GM18868 (cell line): ENCODE results near the gene NTF4.

Source experiments
- ATAC-seq: cut with Tn5 transposase; IDR thresholded peaks from one replicate; pipeline ENCODE4 v1.9.1; 2021; ENCODE audit warnings: mild to moderate bottlenecking, moderate library complexity; ENCODE audit not compliant: unreplicated experiment

The NTF4 gene, protein sequence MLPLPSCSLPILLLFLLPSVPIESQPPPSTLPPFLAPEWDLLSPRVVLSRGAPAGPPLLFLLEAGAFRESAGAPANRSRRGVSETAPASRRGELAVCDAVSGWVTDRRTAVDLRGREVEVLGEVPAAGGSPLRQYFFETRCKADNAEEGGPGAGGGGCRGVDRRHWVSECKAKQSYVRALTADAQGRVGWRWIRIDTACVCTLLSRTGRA

DNA sequence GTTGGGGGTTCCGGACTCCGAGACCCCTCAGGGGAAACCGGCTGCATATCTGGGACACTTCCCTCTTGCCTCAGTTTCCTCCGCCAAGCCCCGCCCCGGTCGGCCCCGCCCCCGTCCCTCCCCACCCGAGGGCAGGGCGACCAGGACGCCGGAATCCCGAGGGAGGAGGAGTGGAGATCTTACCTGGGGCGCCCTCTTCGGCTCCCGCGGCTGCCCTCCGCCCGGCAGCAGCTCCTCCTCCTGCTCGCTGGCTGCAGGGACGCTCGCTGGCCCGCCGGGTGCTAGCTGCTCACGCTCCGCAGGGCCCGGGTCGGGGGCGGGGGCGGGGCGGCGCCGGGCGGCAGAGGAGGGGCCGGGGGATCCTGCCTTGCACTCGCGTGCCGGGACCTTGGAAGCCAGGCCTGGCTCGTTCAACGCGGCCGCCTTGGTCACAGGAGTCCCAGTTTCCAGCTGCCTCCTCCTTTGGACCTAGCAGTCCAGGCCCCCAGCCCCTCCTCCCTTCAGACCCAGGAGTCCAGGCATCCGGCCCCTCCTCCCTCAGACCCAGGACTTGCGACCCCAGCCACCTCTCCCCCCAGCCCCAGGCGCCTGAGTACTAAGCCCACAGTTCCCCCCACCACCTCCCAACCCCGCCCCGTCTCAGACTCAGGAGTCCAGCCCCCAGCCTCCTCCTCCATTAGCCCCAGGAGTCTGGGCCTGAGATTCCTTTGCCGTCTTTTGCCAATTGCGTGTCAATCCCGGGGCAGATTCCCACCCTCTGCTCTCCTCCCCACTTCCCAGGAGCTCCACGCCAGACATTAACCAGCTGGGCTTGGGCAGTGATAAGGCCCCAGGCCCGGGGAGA is at the start of gene NTF4:
NTF4 (minus strand) TSS at position 51 of the 844 bp plus-strand sequence. CDS start 2,821 bp downstream, outside the sequence.
- no peak for ATAC-seq

DNA sequence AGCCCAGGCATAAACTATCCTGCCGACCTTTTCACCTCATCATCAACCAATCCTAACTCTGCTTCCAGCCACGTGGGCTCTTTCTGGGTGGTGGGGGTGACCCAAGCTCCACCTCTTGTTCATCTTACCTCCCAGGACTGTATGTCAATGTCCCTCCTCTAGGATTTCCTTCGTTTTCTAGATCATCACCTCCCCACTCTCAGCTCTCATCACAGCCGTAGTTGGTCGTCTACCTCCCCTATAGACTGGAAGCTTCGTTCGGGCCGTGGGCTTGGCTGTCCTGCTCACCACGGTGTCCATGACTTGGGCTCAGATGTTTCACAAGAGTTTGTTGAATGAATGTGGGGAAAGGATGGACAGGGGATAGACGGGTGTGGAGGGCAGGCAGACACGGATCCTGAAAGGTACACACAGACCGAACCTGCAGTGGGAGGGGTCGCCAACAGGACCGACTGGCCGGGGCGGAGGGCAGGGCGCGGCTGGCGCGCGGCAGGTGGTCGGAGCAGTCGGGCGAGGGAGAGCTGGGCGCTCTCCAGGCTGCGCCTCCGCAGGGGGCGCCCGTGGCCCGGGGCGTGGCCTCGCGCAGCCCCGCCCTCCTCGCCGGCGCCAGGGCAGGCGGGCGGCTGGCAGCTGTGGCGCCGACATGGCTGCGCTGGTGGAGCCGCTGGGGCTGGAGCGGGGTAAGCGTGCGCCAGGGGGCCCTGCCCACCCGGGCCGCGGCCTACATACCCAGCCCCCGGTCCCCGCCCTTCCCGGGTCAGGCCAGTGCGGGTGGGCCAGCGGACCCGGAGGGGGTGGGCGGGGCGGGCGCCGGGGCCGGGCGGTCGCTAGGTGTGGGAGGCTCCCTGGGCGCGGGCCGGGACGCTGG is 49.4 kb upstream of the NTF4 start, which contains the start of gene LIN7B:
LIN7B (plus strand) TSS at position 609 of the 868 bp plus-strand sequence; CDS start at position 644, 35 bp downstream.
- ATAC-seq = peak; percentile 56

DNA sequence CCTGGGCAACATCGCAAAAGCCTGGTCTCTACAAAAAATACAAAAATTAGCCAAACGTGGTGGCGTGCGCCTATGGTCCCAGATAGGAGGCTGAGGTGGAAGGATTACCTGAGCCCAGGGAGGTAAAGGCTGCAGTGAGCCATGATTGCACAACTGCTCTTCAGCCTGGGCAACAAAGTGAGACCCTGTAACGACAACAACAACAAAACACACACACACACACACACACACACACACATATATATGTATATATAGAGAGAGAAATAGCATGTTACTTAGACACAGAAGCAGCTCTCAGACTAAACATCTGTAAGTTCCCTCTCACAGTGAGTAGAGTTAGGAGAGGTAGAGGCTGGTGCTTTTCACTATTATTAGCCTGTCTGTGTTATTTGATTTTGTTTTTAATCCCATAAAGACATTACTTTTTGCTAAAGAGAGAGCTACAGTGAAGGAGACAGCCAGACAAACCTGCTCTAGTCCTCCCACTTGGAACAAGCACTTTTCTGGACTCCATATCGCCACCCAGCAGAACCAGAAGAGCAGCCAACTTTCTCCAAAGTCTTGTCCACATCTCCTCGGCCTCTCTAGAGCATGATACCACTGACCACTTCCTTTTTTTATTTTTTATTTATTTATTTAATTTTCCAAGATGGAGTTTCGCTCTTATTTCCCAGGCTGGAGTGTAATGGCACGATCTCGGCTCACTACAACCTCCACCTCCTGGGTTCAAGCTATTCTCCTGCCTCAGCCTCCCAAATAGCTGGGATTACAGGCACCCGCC is 46.8 kb upstream of the NTF4 start:
- no peak for ATAC-seq

DNA sequence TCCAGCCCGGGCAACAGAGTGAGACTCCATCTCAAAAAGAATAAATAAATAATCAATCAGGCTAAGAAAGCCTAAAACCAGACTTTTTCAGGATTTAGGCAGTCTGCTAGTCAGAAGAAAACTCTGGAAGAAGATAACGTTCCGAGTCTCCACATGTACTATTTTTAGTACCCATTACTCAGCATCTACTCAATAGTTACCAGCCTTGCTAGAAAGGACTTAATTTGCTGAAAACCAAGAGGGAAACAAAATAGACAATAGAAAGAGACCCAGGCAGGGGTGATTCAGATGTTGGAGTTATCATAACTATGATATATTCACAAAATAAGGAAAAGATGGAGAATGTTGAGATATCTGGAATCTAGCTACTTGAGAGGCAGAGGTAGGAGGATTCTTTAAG is 45.9 kb upstream of the NTF4 start:
- ATAC-seq = no peak

DNA sequence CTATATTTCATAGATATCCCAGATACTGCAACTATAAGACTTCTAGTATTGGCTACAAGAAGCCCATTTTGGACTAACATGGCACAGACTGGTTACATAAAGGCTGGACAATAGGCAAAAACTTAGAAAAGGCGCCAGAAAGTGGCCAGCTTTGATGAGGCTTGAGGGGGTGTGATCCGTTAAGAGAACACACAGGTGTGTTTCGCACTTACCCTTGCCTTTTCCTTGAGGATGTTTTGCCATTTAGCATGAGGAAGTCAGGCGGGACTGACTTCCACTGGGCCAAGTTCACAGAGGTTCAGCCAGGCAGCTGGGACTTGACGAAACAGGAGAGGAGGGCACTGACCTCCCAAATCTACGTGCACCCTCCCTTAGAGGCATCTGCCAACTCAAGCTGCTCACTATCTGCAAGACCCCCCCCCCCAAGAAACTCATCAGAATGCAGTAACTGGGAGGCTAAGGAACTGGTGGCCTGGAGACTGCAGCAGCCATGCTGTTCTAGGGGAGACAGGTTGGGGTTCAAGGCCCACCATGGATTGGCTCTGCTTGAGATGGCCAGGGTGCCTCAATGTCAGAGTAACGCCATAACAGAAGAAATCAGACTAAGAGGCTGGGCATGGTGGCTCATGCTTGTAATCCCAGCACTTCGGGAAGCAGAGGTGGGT is 45.1 kb upstream of the NTF4 start:
- no peak for ATAC-seq

DNA sequence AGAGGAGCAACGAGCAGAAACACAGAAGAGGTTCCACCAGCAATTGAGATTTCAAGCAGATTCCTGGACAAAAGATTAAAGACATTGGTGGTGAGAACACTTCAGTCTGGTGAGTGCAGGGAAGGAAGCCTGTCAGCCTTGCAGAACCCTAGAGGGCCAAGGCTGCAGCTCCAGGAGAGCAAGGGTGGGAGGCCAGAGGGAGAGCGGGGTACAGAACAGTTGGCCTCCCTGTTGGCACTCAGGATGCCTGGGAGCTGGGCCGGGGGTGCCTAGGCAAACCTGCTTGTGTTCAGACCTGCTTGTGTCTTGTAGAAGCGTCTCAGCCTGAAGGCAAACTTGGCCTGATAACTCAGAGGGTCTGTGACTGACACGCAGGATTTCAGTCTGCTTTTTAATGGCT is 44.4 kb upstream of the NTF4 start:
- no peak for ATAC-seq

DNA sequence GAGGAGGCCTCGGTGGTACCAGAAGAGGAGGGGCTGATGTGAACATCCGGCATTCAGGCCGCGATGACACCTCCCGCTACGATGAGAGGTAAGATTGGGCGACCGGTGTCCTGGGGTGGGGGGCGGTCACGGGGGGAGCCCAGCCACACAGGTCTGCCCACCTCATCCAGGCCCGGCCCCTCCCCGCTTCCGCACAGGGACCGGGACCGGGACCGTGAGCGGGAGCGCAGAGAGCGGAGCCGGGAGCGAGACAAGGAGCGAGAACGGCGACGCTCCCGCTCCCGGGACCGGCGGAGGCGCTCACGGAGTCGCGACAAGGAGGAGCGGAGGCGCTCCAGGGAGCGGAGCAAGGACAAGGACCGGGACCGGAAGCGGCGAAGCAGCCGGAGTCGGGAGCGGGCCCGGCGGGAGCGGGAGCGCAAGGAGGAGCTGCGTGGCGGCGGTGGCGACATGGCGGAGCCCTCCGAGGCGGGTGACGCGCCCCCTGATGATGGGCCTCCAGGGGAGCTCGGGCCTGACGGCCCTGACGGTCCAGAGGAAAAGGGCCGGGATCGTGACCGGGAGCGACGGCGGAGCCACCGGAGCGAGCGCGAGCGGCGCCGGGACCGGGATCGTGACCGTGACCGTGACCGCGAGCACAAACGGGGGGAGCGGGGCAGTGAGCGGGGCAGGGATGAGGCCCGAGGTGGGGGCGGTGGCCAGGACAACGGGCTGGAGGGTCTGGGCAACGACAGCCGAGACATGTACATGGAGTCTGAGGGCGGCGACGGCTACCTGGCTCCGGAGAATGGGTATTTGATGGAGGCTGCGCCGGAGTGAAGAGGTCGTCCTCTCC is 43.2 kb upstream of the NTF4 start:
- ATAC-seq = no peak

DNA sequence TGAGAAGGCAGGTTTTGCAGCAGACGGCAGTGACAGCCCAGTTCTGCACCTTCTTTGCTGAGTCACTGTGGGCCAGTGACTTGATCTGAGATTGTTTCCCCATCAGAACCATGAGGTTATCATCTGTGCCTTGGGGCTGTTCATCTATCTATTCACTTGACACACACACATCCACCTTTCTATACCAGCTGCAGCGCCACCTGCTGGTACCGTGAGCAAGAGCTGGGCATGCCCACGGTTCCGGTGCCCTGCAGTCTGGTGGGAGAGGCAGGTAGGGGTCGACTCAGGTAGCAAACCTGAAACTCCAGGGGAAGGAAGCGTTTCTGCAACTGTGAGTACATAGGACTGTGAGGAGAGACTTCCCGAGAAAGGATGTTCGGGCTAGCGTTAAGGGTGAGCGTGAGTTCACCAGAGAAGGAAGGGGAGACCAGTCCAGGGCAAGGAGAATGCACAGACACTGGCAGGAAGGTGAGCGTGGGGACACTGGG is 42.1 kb upstream of the NTF4 start:
- no peak for ATAC-seq

DNA sequence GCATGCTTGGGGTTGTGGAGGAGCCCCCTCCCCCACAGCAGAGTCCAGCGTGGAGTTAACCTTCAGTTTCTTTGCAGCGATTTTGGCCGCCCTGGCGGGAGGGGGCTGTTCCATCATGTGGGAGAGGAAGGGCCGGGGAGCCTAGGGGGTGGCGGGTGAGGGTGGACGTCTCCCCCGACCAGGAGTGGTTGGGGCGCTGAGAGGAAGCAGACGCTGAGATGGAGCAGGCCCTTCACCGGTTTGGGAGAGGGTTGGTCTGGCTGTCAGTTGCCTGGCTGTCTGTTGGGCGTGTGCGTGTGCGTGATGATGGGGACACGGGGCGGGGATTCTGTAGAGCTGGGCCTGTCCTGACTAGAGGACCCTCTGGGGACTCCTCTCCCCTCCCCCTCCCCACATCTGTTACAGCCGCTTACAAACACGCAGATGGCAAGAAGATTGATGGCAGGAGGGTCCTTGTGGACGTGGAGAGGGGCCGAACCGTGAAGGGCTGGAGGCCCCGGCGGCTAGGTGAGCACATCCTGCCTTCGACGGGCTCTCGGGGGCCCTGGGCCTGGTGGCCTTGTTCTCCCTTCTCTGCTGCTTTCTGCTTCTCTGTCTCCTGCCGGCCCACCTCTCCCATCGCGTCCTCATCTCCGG is 39.7 kb upstream of the NTF4 start:
- ATAC-seq = no peak

DNA sequence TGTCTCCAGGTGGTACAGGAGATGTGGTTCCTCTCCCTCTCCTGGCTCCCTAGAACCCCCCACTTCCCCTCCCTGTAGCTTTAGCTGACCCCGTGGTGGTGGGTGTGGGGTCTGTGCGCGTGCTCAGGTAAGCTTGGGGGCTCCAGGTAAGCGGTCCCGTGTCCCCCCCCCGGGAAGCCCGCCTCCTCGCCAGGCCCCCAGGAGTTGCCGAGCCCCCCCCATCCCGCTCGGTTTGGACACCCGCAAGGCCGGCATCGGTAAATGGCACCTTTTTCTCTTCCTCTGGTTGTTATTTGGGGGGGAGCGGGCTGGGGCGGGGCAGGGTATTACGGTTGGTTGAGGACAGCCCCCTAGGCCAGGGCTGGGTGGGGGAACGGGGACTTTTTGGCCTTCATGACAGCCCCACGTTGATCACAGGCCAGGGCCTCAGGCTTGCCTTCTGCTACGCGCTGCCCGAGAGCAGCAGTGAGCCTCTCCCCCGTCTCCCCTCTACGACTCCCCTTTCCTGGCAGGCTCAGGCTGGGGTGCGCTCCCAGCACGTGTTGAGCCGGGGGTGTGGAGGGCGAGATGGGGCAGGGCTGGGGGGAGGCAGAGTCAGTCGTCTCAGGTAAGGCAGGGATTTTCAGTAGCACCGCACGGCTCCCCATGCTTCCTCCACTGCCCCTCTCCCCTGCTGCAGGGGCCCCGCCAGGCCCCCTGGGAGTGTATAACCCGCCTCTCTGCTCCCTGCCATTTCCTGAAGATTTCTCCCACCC is 38.9 kb upstream of the NTF4 start:
- no peak for ATAC-seq

DNA sequence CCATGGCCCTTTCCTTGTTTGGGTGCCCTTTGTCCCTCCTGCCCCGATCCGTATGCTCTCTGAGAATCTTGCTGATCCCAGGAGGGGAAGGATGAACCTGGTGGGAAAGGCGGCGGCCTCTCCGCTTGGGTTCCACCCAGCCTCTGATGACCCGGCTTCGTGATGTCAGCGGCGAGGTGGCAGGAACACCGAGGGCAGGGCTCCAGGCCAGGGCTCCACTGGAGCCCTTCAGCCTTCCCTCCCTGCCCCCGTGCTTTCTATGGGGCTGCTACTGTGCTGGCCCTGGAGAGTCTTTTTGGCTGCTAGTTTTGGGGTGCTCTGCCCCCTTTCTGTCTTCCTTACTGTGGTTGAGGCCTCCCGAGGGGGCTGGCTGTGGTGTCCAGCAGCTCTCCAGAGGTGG is 37.7 kb upstream of the NTF4 start:
- no peak for ATAC-seq

DNA sequence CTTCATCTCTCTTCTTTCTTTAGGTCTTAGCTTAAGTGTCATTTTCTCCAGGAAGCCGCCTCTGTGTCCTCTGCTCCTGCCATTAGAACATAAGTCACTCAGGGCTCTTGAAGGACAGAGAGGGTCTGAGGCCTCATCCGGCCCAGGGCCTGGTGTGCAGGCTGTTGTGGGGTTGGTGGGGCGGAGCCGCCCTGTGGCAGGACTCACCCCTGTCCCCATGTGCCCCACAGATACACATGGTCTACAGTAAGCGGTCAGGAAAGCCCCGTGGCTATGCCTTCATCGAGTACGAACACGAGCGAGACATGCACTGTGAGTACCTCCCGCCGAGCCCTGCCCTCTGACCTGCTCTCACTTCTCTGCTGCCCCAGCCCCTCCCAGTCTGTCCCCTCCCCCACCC is 36.5 kb upstream of the NTF4 start:
- no peak for ATAC-seq

DNA sequence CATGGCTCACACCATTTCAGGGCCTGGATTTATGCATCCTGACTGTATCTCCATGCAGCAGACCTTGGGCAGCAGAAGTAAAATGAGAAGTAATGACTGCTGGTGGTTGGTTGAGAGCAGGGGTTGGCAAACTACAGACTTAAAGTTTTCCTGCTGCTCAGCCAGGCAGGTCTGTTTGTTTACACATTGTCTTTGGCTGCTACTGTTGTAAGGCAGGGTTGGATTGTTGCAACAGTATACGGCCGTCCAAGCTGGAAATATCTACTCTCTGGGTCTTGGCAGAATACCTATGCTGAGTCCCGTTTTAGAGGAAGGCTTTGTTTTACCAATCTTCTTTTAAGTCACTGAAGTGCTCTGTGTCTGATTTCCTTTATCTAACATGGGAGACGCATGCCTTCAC is 34.2 kb upstream of the NTF4 start:
- ATAC-seq = no peak

DNA sequence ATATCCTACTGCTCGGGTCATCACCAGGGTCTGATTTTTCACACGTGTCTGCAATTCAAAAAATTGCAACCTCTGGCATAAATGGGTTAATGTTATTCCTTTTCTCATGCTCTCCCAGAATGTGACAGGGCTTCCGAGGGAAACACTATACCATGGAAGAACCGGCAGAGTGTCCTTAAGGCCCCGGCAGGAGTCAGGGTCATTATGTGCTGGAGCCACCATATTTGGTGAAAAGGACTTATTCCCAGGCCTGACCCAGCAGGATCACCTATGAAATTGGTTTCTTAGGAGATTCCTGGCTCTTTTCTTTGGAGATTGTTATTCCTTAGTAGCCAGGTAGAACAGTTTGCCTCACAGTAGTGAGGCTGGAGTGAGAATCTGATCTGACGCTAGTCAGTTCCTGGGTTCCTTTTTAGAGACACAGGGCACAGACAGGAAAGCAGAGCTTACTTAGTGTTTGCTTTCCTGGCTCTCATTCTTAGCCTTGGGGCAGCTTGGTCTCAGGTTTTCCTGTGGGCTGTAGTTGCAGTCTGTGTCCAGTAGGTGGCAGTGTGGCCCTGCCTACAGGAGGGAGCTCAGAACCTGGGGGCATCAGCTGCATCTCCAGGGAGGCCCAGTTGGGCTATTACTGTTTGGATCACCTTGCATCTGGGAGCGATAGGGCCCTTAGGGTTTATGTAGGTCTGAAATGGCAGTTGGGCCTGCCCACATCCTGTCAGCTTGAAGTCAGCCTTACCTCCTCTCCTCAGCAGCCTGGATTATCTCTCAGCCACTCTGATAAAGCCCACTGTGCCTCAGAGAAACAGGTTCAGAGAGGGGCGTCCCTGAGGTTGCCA is 33.1 kb upstream of the NTF4 start:
- ATAC-seq = no peak

DNA sequence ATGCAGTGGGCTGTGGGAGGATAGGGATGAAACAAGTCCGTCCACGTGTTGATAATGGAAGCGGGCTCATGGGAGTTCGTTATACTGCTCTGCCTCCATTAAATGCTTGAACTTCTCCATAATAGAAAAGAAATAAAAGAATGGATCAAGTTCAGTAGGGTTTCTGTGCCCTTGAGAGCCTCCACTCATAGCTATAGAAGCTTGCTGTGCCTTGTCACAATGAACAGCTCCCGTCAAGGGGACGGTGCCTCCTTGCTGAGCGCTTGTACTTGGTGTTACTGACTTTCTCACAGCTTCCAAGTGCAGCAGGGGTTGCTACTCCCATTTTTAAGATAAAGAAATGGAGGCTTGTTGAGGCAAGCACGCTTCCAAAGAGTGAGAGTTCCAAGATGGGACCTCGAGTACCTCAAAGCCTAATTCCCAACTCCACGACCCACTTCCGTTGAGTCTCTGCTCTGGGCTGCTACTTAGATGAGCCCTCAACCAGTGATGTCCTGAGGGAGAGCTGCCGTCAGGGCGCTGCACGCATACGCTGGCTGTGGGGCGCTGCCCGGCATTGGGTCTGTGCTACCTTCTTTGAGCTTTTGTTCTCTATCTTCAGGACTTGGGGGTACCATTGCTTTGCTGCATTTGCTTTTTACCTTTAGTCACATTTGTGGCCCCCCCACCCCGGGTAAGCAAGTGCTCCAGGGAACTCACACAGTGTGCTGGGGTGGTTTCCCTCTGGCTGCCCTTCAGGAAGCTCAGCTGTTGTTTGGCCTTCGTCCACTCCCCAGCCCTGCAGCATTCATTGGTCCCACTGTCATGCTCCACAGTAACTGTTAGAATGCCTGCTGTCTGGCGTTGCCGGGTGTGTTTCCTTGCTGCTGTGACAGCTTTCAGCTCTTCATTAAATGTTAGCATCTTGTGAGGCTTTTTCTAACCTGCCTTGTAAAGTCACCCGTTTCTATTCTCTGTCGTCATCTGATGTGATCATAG is 30.2 kb upstream of the NTF4 start:
- no peak for ATAC-seq

DNA sequence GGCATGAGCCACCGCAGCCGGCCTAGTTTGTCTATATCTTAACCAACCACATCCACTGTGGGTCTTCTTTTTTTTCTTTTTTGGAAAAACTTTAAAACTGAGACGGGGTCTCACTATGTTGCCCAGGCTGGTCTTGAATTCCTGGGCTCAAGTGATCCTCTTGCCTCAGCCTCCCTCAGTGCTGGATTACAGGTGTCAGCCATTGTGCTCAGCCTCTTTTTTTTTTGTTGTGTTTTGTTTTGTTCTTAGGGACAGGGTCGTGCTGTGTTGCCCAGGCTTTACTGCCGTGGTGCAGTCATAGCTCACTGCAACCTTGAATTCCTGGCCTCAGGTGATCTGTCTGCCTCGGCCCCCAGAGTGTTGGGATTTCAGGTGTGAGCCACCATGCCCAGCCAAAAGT is 28.1 kb upstream of the NTF4 start:
- ATAC-seq = no peak
